ENCODE results near the gene ECHDC3. TPM values are rescaled to one million over a fixed set of nuclear protein-coding genes. Genes with fewer than 3 reads are reported as not detected.
"Not testable (repeated sequence)": the region's sequence is repeated elsewhere in the genome, so short reads cannot be mapped to it uniquely, and the experiment has no call there.

Gene ECHDC3, protein sequence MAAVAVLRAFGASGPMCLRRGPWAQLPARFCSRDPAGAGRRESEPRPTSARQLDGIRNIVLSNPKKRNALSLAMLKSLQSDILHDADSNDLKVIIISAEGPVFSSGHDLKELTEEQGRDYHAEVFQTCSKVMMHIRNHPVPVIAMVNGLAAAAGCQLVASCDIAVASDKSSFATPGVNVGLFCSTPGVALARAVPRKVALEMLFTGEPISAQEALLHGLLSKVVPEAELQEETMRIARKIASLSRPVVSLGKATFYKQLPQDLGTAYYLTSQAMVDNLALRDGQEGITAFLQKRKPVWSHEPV
- total RNA-seq (2014; rRNA removed; shearing (Covaris generic)), result 2.1 and 4.3 TPM in 2 replicates
- polyA plus RNA-seq (2015; cell fraction: cytosol; rRNA removed), result 6.1 and 9.7 TPM in 2 replicates
- polyA plus RNA-seq (2015; cell fraction: nucleus; rRNA removed), result 6.8 and 6.9 TPM in 2 replicates

DNA sequence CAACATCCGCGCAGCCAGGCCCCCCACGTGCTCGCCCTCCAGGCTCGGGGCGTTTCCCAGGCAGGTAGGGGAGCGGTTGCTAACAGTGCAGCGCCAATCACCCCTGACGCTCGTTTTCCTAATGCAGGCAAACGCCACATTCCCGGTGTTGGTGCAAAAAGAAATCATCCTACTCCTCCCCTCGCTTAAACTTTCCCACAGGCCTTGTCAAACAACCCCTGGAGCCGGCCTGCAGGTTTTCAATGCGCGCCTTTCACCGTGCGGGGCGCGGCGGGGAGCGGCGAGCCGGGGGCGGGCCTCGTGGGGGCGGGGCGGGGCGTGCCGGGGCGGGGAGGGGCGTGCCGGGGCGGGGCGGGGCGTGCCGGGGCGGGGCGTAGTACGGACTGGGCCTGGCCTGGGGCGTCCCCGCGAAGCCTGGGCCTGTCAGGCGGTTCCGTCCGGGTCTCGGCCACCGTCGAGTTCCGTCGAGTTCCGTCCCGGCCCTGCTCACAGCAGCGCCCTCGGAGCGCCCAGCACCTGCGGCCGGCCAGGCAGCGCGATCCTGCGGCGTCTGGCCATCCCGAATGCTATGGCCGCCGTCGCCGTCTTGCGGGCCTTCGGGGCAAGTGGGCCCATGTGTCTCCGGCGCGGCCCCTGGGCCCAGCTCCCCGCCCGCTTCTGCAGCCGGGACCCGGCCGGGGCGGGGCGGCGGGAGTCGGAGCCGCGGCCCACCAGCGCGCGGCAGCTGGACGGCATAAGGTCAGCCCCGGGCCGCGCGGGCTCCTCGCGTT is at the start of gene ECHDC3:
ECHDC3 (plus strand) TSS at position 374 of the 770 bp plus-strand sequence; CDS start at position 569, 195 bp downstream.
- no peak for DNase-seq (ENCODE audit: low read depth)

DNA sequence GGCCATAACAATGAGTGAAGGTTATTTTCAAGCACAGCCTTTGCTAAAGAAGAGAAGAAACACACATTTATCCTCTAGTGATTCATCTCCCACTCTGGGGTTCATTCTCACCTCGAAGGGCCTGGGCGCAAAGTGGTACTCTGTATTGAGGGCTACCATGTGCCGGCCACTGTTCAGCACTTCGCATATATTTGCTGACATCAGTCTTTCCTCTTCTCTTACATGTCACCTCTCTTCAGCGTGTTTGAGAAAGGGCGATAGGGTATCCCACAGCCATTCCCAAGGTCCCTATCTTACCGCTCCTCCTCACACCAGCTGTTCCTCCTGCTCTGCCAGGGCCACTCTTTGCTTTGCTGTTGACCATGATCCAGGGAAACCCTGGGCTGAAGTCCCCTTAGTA is 48.8 kb upstream of the ECHDC3 start:
- no peak for DNase-seq (ENCODE audit: low read depth)

DNA sequence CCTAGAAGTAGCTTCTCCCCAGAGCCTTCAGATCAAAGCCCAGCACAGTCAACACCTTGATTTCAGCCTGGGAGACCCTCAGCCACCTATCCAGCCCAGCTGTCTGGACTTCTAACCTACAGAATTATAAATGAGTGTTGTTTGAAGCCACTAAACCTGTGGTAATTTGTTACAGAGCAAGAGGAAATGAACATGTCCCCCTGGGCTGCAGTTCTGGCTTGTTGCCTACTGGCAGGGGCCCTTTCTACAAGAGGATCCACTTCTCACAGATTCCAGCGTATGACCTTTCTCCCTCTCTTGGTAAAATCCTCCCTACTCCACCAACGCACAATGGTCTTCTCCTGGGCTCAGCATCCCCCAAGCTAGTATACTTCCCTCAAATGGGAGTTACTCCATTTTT is 46.4 kb upstream of the ECHDC3 start:
- DNase-seq (ENCODE audit: low read depth), result no peak

DNA sequence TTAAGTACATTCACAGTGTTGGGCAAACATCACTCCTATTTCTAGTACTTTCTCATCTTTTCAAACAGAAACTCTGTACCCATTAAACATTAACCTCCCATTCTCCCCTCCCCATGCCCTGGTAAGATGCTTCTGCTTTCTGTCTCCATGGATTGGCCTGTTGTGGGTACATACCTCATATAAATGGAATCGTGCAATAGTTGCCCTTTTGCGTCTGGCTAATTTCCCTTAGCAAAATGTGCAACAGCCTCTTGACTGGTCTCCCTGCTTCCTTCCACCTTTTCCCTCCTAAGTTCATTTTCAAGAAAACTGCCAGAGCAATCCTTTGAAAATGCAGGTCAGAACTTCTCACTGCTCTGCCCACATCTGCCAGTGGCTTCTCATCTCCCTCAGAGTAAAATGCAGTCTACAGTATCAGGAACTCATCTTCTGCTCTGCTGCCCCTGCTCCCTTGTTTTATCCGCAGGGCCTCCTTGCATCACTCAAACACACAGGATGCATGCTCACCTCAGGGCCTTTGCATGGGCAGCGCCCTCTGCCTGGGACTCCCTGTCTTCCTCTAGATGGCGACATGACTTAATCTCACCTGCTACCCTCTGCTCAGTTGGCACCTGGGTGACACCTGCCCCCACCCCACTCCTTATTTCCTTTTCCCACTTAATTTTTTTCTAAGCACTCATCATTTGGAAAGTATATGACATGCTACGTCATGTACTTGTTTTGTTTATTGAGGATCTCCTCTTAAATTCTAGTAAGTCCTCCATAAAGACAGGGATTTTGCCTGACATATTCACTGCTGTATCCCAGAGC is 44.3 kb upstream of the ECHDC3 start:
- no peak for DNase-seq (ENCODE audit: low read depth)

DNA sequence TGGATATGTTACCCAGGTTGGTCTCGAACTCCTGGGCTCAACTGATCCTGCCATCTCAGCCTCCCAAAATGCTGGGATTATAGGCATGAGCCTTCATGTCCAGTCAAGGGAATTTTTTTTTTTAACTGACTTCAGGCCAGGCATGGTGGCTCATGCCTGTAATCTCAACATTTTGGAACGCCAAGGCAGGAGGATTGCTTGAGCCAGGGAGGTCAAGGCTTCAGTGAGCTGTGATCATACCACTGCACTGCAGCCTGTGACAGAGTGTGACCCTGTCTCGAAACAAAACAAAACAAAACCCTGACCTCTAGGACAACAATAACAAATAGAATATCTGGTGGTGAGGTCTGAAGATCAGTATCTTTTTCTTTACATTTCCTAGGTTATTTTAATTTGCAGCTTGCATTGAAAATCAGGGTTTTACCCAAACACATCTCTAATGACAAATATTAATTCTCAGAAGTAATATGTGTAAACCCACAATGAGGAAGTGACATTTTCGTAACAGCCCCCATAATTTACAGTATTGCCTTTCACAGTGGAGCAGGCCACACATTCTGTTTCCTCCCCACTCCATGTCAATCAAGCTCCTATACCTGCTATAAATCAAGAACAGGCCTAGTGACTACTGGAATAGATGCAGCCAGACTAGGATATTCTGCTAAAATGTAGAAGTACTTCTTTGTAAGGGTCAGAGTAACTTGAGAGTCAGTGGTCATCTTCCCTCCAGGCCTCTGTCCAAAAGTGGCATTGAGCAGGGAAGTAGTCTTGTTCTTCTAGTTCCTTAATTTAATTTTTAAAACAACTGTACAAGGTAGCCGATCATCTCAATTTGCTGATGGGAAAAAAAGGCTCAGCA is 43.3 kb upstream of the ECHDC3 start:
- no peak for DNase-seq (ENCODE audit: low read depth)

DNA sequence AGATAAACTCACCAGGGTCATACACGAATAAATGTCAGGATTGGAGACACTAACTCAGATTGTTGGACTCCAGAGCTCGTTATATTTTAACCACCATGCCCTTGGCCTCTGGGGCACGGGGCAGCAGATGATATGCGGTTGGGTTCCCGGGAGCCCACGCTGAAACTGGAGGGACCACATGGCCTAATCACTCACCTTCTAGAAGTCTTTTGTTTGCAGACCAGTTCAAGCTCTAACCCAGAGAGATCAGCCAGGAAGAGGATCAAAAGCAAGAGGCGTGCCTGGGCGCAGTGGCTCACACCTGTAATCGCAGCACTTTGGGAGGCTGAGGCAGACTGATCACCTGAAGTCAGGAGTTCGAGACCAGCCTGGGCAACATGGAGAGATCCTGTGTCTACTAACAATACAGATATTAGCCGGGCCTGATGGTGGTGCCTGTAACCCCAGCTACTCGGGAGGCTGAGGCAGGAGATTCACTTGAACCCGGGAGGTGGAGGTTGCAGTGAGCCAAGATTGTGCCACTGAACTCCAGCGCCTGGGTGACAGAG is 42.6 kb upstream of the ECHDC3 start:
- no peak for DNase-seq (ENCODE audit: low read depth)

DNA sequence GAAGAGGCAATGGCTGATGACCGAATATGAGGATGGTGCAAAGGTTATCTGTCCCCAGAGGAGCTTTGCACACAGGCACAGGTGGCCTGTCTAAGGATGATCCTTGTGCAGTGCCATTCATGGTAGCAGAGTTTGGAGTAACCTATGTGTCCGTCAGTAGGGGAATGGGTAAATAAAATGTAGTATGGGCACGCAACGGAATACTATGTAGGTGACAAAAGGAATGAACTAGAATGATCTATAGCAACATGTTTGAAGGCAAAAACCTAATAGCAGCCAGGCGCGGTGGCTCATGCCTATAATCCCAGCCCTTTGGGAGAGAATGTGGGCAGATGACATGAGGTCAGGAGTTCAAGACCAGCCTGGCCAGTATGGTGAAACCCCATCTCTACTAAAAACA is 41.6 kb upstream of the ECHDC3 start:
- DNase-seq (ENCODE audit: low read depth), result no peak

DNA sequence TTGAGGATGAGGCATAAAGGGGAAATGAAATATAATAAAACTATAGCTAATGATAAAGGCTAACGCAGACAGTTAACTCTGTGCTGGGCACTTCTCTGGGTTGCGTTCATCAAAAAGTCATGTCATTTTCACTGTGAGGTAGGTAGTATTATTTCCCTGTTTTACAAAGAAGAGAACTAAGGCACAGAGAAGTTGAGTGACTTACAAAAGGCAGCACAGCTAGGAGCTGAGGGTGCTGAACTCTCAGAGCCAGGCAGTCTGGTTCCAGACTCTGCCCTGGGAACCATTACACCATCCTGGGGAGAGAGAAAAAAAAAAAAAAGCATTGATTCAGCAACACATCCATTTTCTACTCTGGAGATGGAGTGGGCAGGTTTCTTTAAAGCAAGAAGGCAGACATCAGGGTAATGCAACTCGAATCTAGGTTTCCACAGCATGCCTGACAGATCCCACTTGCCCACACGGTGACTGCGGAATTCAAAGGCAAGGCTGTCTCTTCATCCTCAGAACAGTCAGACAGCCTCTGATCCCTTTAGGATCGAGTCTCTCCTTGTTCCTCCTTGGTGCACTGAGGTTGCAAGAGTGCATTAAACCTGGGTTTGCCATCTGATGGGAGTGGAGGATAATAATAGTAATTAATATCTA is 40.6 kb upstream of the ECHDC3 start:
- DNase-seq (ENCODE audit: low read depth), result no peak

DNA sequence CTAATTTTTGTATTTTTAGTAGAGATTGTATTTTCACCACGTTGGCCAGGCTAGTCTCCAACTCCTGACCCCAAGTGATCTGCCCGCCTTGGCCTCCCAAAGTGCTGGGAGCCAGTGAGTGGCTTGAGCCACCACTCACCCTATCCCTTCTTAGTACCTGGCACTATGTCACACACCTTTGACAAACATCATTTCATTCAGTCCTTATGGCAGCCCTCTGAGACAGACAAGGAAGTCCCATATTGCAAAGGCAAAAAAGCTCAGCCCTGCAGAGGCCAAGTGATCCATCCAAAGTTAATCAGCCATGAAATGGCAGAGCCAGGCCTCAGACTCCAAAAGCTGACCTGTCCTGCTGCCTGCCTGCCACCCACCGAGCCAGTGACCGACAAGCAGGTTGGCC is 39.9 kb upstream of the ECHDC3 start:
- no peak for DNase-seq (ENCODE audit: low read depth)

DNA sequence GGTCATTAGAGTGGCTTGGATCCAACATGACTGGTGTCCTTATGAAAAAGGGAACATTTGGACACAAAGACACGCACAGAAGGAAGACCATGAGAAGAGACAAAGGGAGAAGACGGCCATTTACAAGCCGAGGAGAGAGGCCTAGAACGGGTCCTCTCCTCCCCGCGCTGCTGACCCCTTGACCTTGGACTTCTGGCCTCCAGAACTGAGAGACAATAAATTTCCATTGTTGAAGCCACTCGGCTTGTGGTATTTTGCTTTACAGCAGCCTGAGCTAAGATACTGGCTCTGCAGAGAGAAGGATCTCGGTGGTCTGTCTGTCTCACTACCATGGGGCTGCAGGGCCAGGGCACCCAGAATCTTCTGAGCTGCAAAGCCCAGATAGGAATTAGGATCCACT is 38.1 kb upstream of the ECHDC3 start:
- DNase-seq (ENCODE audit: low read depth), result no peak

DNA sequence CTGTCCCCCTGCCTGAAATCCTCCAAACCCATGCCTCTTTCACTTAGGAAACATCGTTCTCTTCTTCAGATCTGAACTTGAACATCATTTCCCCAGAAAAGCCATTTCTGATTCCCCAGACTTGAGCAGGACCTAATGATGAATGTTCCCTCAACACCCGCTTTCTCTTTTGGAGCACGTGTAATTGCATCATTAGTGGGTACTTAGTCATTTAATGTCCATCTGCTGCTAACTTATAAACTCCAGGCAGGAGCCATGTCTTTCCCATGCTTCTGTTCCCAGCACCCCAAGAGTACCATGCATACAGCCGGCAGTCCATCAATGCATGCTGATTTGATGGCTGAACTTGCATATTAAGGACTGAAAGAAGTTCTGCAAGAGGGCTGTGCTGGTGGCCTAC is 36.5 kb upstream of the ECHDC3 start:
- no peak for DNase-seq (ENCODE audit: low read depth)

DNA sequence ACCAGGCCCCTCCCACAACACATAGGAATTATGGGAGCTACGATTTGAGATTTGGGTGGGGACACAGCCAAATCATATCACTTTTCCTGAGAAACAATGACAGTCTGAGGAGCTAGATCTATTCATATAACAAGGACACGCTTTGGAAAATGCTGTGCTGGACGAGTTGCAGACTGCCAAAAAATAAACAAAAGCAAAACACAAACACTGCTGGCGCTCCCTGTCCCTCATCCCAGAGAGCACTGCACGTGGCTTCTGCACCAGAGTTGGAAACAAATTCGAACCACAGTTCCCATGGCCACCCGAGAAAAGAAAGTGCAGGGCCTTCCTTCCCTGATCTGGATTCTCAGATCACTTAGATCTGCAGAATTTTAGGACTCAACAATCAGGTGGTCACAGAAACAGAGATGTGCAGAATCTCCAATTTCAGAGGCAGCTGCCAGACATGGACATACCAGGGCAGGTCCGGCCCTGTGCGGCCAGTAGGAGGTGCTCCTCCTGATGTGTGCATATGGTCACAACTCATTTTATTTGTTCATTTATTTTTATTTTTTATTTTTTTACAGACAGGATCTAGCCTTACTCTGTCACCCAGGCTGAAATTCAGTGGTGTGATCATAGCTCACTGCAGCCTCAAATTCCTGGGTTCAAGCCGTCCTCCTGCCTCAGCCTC is 35.2 kb upstream of the ECHDC3 start:
- no peak for DNase-seq (ENCODE audit: low read depth)

DNA sequence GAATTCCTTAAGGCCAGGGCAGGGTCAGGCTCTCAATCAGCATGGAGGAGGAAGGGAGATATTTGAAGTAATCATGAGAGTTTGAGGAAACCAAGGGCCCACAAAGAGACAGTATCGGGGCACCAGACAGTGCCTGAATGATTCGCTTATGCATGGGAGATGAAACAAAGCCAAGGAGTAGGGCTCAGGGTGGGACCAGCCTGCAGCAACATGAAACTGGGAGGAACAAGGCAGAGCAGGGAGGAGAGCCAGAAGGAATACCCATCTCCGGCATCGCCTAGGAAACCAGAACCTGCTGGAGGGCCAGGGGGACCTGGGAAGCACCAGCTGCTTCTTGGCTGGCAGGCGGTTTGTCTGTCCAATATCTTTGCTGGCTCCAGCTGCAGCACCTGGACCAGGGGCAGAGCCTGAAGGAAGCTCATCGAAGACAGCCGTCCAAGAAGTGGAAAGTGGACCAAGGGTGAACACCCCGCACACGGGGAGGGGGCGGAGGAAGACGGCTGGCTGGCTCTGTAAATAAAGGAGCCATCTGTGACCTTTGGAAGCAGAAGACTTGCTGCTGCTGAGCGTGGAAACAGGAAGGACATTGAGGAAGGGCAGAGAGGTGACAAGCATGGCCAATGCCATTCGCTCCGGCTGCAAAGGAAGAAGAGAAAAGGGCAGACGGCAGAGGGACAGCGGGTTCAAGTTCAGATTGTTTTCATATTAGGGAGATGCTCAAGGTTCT is 34.4 kb upstream of the ECHDC3 start:
- no peak for DNase-seq (ENCODE audit: low read depth)

DNA sequence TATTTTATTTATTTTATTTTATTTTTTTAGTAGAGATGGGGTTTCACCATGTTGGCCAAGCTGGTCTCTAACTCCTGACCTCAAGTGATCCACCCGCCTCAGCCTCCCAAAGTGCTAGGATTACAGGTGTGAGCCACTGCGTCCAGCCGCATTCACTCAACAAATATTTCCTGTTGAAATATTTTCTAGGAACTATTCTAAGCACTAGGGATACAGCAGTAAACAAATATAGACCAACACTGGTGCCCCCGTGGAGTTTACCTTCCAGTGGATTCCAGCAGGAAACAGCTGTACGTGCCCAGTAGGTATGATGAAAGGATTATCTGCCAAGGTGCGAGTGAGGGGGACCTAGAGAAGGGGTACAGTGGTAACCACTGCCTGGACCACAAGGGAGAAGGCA is 33.4 kb upstream of the ECHDC3 start:
- DNase-seq (ENCODE audit: low read depth), result not testable (repeated sequence)

DNA sequence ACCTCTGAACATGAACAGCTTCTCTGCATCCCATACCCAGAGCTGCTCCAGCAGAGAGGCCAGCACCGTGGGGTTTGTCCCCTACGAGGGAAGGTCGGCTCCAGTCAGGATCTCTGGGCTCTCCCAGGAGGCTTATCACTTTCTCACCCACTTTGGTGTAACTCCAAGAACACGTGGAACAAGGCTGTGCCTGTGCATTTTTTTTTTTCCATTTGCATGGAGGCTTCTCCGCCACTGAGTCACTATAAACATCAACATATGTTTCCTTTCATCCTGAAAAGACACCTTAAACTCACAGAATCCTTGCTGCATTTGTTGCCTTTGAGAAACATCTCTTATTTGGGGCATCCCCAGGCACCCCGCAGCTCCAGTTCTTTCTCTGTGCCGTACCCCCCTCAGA is 29.4 kb upstream of the ECHDC3 start:
- no peak for DNase-seq (ENCODE audit: low read depth)

DNA sequence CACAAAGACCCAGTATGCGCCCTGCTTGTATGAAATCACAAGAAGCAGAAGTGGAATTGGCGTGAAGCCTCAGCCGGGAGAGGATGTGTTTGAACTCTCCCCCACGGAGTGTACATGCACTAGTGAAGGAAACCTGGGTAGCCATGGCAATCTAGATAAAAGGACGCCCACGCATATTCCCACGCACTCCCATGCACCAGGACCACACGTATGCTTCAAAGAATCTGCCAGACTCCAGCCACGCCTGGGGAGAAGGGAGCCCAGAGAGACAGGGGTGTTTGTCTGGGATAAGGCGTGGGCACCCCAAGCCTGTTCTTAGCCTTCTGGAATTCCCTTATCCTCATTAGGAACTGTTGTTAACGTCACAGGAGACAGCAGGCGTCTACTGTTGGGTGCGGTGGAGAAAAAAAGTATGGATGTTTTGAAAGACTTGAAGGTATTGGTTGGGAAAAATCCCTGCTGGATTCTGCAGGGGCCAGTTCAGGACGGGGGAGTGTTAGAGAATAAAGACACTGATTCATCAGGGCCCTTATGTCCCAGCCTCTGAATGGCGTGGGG is 28.9 kb upstream of the ECHDC3 start:
- no peak for DNase-seq (ENCODE audit: low read depth)

DNA sequence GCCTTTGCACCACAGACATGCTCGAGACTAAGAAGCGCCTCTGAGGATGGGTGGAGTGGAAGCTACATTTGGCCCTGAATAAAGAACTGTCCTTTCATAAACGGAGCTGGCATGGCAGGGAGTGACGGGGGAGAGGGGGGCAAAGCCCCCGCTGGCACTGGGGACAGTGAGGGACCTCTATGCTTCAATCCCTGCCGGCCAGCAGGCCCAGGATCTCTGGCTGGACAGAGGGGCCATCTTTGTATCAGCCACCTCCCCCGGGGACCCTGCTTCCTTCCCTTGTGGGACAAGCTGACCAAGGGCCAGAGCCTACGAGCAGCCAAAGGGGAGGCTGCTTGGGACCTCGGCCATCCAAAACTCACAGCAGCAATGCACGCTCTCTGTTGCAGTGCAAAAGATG is 28.2 kb upstream of the ECHDC3 start:
- no peak for DNase-seq (ENCODE audit: low read depth)

DNA sequence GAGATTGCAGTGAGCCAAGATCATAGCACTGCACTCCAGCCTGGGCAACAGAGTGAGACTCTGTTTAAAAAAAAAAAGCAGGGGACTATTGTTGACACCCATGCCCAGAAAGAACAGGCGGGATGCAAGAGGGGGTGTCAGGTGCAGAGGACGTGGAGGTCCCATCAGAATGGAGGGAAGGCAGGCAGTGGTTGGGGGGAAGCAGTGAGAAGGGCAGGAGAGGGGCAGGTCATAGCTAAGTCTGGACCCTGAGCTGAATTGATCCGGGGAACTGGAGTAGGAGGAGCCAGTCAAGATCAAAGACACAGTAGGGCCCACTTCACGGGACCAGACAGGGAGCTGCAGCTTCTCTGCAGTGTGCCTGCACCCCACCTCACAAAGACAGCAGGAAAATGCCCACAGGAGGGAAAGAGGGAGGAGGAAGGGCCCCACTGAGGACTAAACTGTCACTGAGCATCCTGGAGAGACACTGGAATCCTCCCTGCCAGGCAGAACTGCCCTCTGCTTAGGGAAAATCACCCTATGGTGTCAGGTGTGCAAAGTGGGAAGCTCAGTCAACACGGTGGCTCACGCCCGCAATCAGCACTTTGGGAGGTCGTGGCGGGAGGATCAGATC is 27.3 kb upstream of the ECHDC3 start:
- DNase-seq (ENCODE audit: low read depth), result no peak

All from HT1080 (cell line).